Hepatocyte (in vitro differentiated cells): ENCODE measurements around the gene MUC6. TPM values are rescaled to one million over a fixed set of nuclear protein-coding genes. Genes with fewer than 3 reads are reported as not detected.

ENCODE experiments used
- DNase-seq: peaks from one replicate; pipeline ENCODE4 v3.0.0-alpha.2; 2016; ENCODE audit warnings: low spot score
- H2AFZ ChIP-seq: fragments of 200-600 bp; sonication (generic); 2 replicates; pipeline ENCODE4 v1.6.0; 2016; ENCODE audit warnings: antibody characterized with exemption, mild to moderate bottlenecking
- H3K27ac ChIP-seq: fragments of 200-600 bp; sonication (generic); 2 replicates; pipeline ENCODE4 v1.5.1; 2016; ENCODE audit warnings: mild to moderate bottlenecking
- H3K27me3 ChIP-seq: fragments of 200-600 bp; sonication (generic); 2 replicates; pipeline ENCODE4 v1.6.1; 2016
- H3K36me3 ChIP-seq: fragments of 200-600 bp; sonication (generic); replicated peaks from 2 replicates; pipeline ENCODE4 v1.5.1; 2016; ENCODE audit warnings: low read depth; ENCODE audit not compliant: insufficient read depth
- H3K4me1 ChIP-seq: fragments of 200-600 bp; sonication (generic); 2 replicates; pipeline ENCODE4 v1.5.1; 2016; ENCODE audit warnings: mild to moderate bottlenecking, moderate library complexity; ENCODE audit not compliant: insufficient read depth
- H3K4me2 ChIP-seq: fragments of 200-600 bp; sonication (generic); 2 replicates; pipeline ENCODE4 v1.6.0; 2016
- H3K4me3 ChIP-seq: fragments of 200-600 bp; sonication (generic); 2 replicates; pipeline ENCODE4 v1.5.1; 2016; ENCODE audit warnings: mild to moderate bottlenecking
- H3K79me2 ChIP-seq: fragments of 200-600 bp; sonication (generic); 2 replicates; pipeline ENCODE4 v1.6.0; 2017; ENCODE audit warnings: mild to moderate bottlenecking
- H3K9me2 ChIP-seq: fragments of 200-600 bp; sonication (generic); replicated peaks from 2 replicates; pipeline ENCODE4 v1.6.0; 2017; ENCODE audit warnings: mild to moderate bottlenecking; ENCODE audit not compliant: insufficient read depth
- H3K9me3 ChIP-seq: fragments of 200-600 bp; sonication (generic); 2 replicates; pipeline ENCODE4 v1.5.1; 2016; ENCODE audit warnings: low read depth, mild to moderate bottlenecking
- H4K20me1 ChIP-seq: fragments of 200-600 bp; sonication (generic); 2 replicates; pipeline ENCODE4 v1.6.0; 2016; ENCODE audit warnings: mild to moderate bottlenecking; ENCODE audit not compliant: insufficient read depth, poor library complexity, severe bottlenecking
- CTCF ChIP-seq: fragments of 200-600 bp; sonication (generic); IDR thresholded peaks from 2 replicates; pipeline ENCODE4 v1.5.1; 2016; ENCODE audit warnings: antibody characterized with exemption, mild to moderate bottlenecking; ENCODE audit not compliant: poor library complexity
- EZH2 ChIP-seq: fragments of 200-600 bp; sonication (generic); IDR thresholded peaks from 2 replicates; pipeline ENCODE4 v1.6.1; 2016; ENCODE audit warnings: antibody characterized with exemption, mild to moderate bottlenecking, borderline replicate concordance
- EZH2phosphoT487 ChIP-seq: fragments of 200-600 bp; sonication (generic); IDR thresholded peaks from one replicate; pipeline ENCODE4 v1.6.1; 2018; ENCODE audit warnings: antibody characterized with exemption, mild to moderate bottlenecking, low read depth, moderate library complexity; ENCODE audit not compliant: unreplicated experiment, severe bottlenecking
- WGBS: methylation state at CpG from one replicate; pipeline ENCODE4 v1.1.6; 2016; ENCODE audit warnings: low lambda C conversion rate; ENCODE audit errors: missing lambda C conversion rate; 5-methylcytosine and 5-hydroxymethylcytosine counted together
- polyA plus RNA-seq: library from polyadenylated mRNA; unstranded; fragments of >200 nt; fragmentation: Nextera tagmentation; extraction: Ambion mirVana; gene quantifications from 2 replicates; pipeline ENCODE4 v1.2.1, GENCODE V29; 2016
- total RNA-seq: library from RNA; depleted of rRNA; stranded (reverse); fragments of >200 nt; gene quantifications from 2 replicates; pipeline ENCODE4 v1.2.3, GENCODE V29; 2014

MUC6 gene
- total and polyA plus RNA-seq, 2 experiments from 2014 or later, result not detected

- H3K9me3 ChIP-seq, result no peaks in the 10 kb centered on the region
- H3K4me2 ChIP-seq, result no peak overlapping the region
- no peak overlapping the region for H3K27ac ChIP-seq
- TF ChIP-seq EZH2 (no peak), CTCF (no peak), EZH2phosphoT487 (no peak)
- H3K79me2 ChIP-seq, result no peaks in the 10 kb centered on the region
- no peaks in the 10 kb centered on the region for H3K9me2 ChIP-seq
- no peaks in the 10 kb centered on the region for H3K27me3 ChIP-seq
- 95% methylated on average over 12 of the region's 12 CpGs for WGBS
- H4K20me1 ChIP-seq, result peaks cover 5% of the 10 kb centered on the region
- no peak overlapping the region for H2AFZ ChIP-seq
- DNase-seq, result no peak
- H3K4me1 ChIP-seq, result no peaks in the 10 kb centered on the region
- no peaks in the 10 kb centered on the region for H3K36me3 ChIP-seq
- no peak overlapping the region for H3K4me3 ChIP-seq
Measured at GRCh38 chr11:991034-991433, 45.5 kb downstream of the MUC6 start.

- Histone ChIP-seq H2AFZ (no peak overlapping the region), H3K79me2 (no peaks in the 10 kb centered on the region), H4K20me1 (peaks cover 5% of the 10 kb centered on the region), H3K4me2 (no peak overlapping the region), H3K9me2 (no peaks in the 10 kb centered on the region), H3K4me3 (no peak overlapping the region), H3K36me3 (no peaks in the 10 kb centered on the region), H3K9me3 (no peaks in the 10 kb centered on the region), H3K27me3 (no peaks in the 10 kb centered on the region), H3K27ac (no peak overlapping the region), H3K4me1 (no peaks in the 10 kb centered on the region)
- WGBS, result 94% methylated on average over 10 of the region's 10 CpGs
- DNase-seq, result no peak
- TF ChIP-seq EZH2 (no peak), CTCF (no peak), EZH2phosphoT487 (no peak)
Measured at GRCh38 chr11:990101-990500, 46.4 kb downstream of the MUC6 start.

- H3K4me2 ChIP-seq, result no peak overlapping the region
- 98% methylated on average over 15 of the region's 15 CpGs for WGBS
- no peaks in the 10 kb centered on the region for H3K9me3 ChIP-seq
- H2AFZ ChIP-seq, result no peak overlapping the region
- H3K4me1 ChIP-seq, result no peaks in the 10 kb centered on the region
- H3K9me2 ChIP-seq, result no peaks in the 10 kb centered on the region
- no peaks in the 10 kb centered on the region for H3K36me3 ChIP-seq
- peaks cover 5% of the 10 kb centered on the region for H4K20me1 ChIP-seq
- no peak overlapping the region for H3K27ac ChIP-seq
- H3K27me3 ChIP-seq, result no peaks in the 10 kb centered on the region
- TF ChIP-seq EZH2phosphoT487 (no peak), EZH2 (no peak), CTCF (no peak)
- no peaks in the 10 kb centered on the region for H3K79me2 ChIP-seq
- DNase-seq, result no peak
- no peak overlapping the region for H3K4me3 ChIP-seq
Measured at GRCh38 chr11:987671-988070, 48.8 kb downstream of the MUC6 start.

- DNase-seq, result no peak
Measured at GRCh38 chr11:986952-987305, 49.6 kb downstream of the MUC6 start.

More at GRCh38 chr11:986952-987305, 49.6 kb downstream of the MUC6 start:
- H3K9me2 ChIP-seq, result no peaks in the 10 kb centered on the region
- no peak for TF ChIP-seq CTCF
- no peak for TF ChIP-seq EZH2
- no peak for TF ChIP-seq EZH2phosphoT487
- no peaks in the 10 kb centered on the region for H3K27me3 ChIP-seq
- H2AFZ ChIP-seq, result no peak overlapping the region
- H3K27ac ChIP-seq, result no peak overlapping the region
- no peaks in the 10 kb centered on the region for H3K4me1 ChIP-seq
- no peaks in the 10 kb centered on the region for H3K79me2 ChIP-seq
- peaks cover 5% of the 10 kb centered on the region for H4K20me1 ChIP-seq
- H3K36me3 ChIP-seq, result no peaks in the 10 kb centered on the region
- 94% methylated on average over 9 of the region's 9 CpGs for WGBS
- H3K4me3 ChIP-seq, result no peak overlapping the region
- no peak overlapping the region for H3K4me2 ChIP-seq
- no peaks in the 10 kb centered on the region for H3K9me3 ChIP-seq
